HG02623 (cell line): ENCODE results near the gene KRT40.

Experiments
- ATAC-seq: cut with Tn5 transposase; IDR thresholded peaks from one replicate; pipeline ENCODE4 v1.9.1; 2021; ENCODE audit warnings: moderate library complexity; ENCODE audit not compliant: unreplicated experiment

Gene KRT40

GRCh38 chr17:40953881-40954280 is 30.2 kb downstream of the KRT40 start:
- ATAC-seq = no peak

GRCh38 chr17:40952661-40953060 is 31.5 kb downstream of the KRT40 start:
- no peak for ATAC-seq

- no peak for ATAC-seq
Measured at GRCh38 chr17:40952154-40952553, 32.0 kb downstream of the KRT40 start.

GRCh38 chr17:40951011-40951622 is 33.0 kb downstream of the KRT40 start:
- no peak for ATAC-seq

GRCh38 chr17:40950176-40950575 is 34.0 kb downstream of the KRT40 start:
- ATAC-seq = no peak

- ATAC-seq = no peak
Measured at GRCh38 chr17:40949418-40949817, 34.7 kb downstream of the KRT40 start.

GRCh38 chr17:40947929-40948328 is 36.2 kb downstream of the KRT40 start:
- no peak for ATAC-seq

- ATAC-seq = no peak
Measured at GRCh38 chr17:40945414-40945813, 38.7 kb downstream of the KRT40 start.

GRCh38 chr17:40944531-40944930 is 39.6 kb downstream of the KRT40 start:
- no peak for ATAC-seq

GRCh38 chr17:40942553-40942952 is 41.6 kb downstream of the KRT40 start:
- ATAC-seq = no peak

GRCh38 chr17:40940266-40940665 is 43.9 kb downstream of the KRT40 start:
- no peak for ATAC-seq

- no peak for ATAC-seq
Measured at GRCh38 chr17:40938981-40939380, 45.1 kb downstream of the KRT40 start.

GRCh38 chr17:40937384-40937819 is 46.7 kb downstream of the KRT40 start, which contains the start of gene KRT23:
Gene KRT23 (minus strand): TSS chr17:40937646. CDS start chr17:40936603, 1,043 bp downstream.
- no peak for ATAC-seq

GRCh38 chr17:40936976-40937375 is 47.1 kb downstream of the KRT40 start:
- no peak for ATAC-seq

- no peak for ATAC-seq
Measured at GRCh38 chr17:40936437-40936971, 47.6 kb downstream of the KRT40 start.

- ATAC-seq = no peak
Measured at GRCh38 chr17:40935624-40936023, 48.5 kb downstream of the KRT40 start.

GRCh38 chr17:40932608-40933007 is 51.5 kb downstream of the KRT40 start:
- ATAC-seq = no peak

GRCh38 chr17:40931311-40931710 is 52.8 kb downstream of the KRT40 start:
- no peak for ATAC-seq
